Pons (tissue), 1 donor: ENCODE results near the gene CA10.

Experiments used
- DNase-seq: peaks from one replicate; pipeline ENCODE4 v3.0.0-alpha.2; 2016; ENCODE audit warnings: low spot score

The CA10 gene

GRCh38 chr17:51677875-51678274 lies 480.6 kb downstream of the CA10 start:
- no peak for DNase-seq

DNA sequence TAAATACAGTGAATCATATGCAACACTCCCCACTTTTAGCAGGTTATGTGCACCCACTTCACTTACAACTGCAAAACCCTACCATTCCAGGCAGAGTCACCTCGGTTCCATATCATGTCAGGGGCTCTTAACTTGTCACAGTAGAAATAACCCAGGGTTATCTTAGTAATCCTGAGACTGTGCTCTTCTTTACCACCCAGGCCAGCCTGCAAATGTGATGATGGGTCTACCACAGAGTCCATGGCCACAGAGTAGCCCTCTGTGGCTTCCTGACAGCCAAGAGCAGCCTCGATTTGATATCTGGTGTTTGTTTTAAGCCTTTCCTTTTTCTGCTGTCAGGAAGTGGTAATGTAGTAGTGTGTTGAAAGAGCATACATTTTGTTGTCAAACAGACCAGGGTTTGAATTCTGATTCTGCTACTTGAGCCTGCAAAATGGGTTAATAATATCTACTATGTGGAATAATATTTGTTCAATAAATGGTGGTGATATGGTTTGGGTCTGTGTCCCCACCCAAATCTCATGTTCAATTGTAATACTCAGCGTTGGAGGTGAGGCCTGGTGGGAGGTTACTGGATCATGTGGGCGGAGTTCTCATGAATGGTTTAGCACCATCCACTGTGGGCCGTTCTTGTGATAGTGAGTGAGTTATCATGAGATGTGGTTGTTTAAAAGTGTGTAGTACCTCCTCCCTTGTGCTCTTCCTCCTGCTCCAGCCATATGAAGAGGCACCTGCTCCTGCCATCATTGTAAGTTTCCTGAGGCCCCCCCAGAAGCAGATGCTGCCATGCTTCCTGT lies 481.6 kb downstream of the CA10 start:
- DNase-seq: no peak

- no peak for DNase-seq
Observed at GRCh38 chr17:51674579-51675255, 483.8 kb downstream of the CA10 start.

- no peak for DNase-seq
Observed at GRCh38 chr17:51673070-51673469, 485.4 kb downstream of the CA10 start.

DNA sequence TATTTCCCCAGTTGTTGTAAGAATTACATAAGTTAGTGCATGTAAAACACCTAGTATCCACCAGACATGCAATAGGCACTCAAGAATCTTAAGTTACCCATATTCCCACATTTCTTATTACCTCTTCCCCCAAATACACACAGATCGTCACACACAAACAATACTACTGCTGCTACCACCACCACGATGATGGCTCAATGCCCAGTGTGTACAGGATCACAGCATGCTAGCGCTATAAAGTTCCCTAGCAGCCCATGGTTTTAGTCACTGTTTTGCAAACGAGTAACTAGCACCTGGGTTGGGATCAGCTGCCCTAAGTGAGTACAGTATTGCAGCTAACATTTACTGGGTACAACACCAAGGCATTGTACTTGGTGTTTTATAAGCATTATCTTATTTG lies 486.4 kb downstream of the CA10 start:
- DNase-seq: no peak

DNA sequence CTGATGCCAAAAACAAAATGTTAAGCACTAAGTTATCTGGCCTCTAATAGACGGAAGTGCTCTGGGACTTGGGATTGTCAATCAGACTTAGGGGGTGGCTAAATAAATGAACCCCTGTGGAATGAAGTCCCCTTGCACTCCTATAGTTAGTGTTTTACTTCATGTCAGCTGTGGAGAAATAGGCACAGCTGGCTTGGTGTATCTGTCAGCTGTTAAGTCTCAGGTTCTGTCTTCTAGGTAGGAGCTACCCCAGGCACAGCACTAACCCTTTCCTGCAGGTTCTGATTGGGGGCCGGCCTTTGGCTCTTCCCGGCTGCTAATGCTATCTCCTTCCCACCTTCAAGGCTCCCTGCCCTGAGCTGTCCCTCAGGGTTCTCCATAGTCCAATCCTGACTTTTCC lies 487.6 kb downstream of the CA10 start:
- DNase-seq: no peak

- no peak for DNase-seq
Observed at GRCh38 chr17:51668963-51669246, 489.6 kb downstream of the CA10 start.

DNA sequence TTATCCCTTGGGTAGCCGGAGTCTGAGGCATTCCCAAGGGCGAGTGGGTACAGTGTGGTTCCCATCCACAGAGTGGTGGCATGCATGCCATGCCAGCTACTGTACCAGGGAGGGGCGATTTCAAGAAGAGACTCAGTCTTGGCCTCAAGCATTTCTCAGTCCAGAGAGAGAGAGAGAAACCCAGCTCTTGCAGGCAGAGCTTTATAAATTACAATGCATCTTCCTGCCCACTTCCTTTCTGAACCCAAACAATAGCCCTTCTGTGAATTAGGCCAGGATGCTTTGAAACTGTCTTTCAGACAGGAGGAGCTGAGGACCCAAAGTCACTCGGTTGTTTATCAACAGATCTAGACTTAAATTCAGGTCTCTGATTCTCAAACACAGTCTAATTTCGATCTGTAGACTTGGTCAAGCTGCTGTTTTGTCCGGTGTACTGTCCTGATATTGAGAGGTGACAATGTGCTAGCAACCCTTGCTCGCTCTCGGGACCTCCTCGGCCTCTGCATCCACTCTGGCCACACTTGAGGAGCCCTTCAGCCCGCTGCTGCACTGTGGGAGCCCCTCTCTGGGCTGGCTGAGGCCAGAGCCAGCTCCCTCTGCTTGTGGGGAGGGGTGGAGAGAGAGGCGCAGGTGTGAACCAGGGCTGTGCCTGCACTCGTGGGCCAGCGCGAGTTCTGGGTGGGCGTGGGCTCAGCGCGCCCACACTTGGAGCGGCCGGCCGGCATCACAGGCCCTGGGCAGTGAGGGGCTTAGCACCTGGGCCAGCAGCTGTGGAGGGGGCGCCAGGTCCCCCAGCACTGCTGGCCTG lies 490.2 kb downstream of the CA10 start:
- no peak for DNase-seq

DNA sequence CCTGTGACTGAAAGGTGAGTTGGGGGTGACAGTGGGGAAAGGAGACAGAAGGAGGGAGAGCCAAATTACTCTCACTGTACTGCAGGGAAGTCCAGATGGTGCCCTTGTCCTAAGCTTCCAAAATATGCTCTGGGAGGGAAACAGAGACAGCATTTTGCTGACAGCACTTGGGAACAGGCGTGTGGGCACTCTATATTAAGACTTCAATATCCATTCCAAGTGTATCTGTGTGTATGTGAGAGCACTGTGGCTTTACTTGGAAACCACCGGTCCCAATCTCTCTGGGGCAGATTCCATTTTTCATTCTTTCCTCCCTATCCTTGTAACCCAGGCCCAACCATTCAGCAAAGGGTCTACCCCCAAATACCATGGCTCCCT lies 490.8 kb downstream of the CA10 start:
- peak; percentile 14 for DNase-seq

- no peak for DNase-seq
Observed at GRCh38 chr17:51666971-51667705, 491.4 kb downstream of the CA10 start.

DNA sequence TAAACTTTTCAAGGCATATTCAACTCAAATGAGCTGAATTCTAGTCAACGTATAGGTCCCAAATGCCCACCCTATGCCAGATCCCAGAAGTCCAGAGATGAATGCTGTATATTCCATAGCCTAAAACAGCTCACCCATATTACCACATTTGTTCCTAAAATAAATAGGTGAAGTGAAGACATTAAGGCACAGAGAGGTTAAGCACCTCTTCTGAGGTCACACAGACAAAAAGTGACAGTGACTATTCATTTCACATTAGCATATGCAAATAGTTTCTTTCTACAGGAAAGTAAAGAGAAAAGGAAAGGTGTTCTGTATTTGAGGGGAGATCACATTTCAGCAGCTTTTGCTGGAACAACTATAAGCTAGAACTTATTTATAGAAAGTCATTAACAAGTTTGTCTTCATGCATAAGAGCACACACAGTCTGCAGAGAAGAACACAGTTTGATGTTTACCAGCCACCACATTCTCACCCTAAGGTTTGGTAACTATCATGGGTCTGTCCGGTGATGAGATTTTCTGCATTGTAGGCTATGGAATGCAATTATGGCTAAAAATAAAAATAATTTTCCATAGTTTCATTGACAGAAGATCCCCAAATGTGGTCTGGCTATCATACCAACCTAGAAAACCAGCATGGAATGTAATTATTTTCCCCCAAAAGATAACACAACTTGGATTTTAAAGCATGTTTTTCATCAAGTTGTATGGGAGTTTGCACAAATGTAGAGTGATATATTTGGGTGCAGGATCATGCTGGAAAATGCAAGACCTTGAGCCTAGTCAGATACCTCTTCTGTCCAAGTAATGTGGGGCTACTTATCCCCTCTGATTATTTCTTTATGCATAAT lies 496.1 kb downstream of the CA10 start:
- no peak for DNase-seq

- no peak for DNase-seq
Observed at GRCh38 chr17:51661403-51661802, 497.1 kb downstream of the CA10 start.

GRCh38 chr17:51660266-51660665 lies 498.2 kb downstream of the CA10 start:
- no peak for DNase-seq

GRCh38 chr17:51657224-51657623 lies 501.3 kb downstream of the CA10 start:
- DNase-seq: no peak

DNA sequence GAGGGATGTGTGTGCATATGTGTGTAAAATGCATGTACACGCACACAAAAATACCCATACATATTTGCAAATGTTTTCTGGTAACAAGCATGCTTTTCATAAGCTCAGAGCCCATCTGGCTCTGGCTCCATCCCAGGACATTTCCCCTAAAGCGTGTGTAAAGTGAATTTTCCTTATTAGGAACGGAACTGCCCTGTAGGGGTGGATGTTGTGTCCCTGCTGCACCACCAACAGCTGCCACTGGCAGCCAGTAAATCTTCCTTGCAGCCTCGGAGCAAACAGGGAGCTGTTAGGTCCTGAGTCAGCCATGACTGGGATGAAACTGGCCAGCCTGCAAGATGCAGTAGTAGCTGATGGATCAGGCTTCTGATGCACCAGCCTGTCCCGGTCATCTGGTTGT lies 504.6 kb downstream of the CA10 start:
- peak; percentile 27 for DNase-seq

- DNase-seq: no peak
Observed at GRCh38 chr17:51652529-51652928, 506.0 kb downstream of the CA10 start.

DNA sequence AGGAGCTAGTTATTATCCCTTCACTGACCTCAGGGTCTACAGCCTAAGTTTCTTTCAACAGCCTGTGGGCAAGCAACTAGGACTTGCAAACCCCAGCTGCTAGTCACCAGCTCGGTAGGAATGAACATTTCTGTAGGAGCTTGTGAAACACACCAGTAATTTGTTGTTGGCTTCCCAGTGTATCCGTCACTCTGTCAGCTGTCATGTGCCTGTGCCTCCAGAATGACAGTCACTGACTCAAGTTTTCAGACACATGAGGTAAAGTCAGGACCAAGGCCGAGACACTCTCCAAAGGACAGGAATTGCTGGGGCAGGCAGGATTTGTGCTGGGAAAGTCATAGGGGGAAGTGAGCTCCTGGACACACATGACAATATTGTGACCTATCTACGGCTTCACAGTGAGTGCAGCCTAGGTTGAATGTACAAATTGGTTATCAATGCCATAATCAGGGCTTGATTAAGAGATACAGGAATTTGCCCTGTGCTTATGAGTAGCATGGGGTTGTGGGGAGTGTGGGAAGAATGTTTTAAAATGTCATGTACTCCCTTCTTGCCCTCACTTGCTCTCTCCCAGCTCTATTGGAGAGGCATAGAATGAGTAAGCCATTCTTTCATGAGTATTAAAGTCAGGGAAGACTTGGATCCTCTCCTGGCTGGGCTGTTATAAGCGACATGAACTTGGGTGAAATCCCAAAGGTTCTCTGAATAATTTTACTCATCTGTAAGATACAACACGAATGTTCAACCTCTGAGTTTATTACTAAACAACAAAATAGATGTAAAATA lies 506.8 kb downstream of the CA10 start:
- no peak for DNase-seq

DNA sequence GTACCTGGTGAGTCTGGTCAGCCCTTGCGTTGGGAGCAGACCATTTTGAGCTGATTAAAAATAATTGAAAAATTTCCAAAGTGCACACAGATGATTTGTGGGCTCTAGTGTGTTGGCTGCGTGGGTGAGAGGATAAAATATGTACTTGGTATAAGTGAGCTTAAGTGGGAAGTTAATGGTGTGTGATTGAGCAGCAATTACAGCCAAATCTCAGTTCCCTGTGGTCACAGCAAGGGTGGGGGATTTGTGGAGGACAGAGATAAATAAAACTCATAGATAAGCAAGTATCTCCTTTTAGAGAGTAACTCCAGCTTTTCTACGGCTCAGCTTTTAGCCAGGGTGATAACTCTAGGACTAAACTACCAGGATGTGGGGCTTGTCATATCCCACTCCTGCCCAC lies 507.7 kb downstream of the CA10 start:
- no peak for DNase-seq

DNA sequence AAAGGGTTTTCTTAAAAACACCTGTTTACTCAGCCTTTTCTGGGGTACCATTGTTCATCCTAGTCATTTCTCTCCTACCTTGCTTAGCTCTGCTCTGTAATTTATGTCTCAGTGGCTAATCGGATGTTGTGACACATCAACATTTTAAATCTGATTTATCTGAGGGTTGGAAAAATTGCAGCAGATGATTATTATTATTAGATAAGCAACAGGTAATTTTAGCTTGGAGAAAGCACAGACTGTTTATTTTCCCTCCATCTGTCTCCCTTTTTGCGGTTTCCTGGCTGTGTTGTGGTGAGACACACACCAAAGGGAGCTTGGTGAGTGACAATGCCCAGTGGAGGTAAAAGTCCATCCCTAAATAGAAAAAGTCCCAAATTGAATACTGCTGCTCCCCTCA lies 508.3 kb downstream of the CA10 start:
- no peak for DNase-seq

DNA sequence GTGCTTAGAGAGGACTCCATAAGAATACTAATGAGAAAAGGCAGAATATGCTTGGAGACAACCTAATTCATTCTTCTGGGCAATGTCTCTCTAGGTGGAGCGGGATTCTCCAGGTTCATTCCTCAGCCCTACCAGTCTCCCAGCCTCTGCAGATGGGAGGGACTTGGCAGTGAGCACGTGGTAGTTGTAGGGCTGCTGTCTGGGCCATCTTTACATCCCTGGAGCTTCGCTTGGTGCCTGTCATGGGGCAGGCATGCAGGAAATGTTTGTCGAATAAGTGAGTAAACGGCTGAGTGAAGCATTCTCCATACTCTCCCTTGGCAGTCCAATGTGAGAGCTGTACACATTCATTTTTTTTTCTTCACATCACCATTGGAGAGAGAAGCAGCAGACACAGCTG lies 510.7 kb downstream of the CA10 start:
- no peak for DNase-seq

GRCh38 chr17:51647067-51647466 lies 511.4 kb downstream of the CA10 start:
- DNase-seq: no peak
